Epidermal melanocyte (primary cell): ENCODE results near the gene DOCK4.
"Not testable (repeated sequence)": the region's sequence is repeated elsewhere in the genome, so short reads cannot be mapped to it uniquely, and the experiment has no call there.

ENCODE experiments used
- DNase-seq: peaks from one replicate; pipeline ENCODE4 v3.0.0; 2011; ENCODE audit warnings: low spot score; ENCODE audit not compliant: insufficient read length

Gene DOCK4

DNA sequence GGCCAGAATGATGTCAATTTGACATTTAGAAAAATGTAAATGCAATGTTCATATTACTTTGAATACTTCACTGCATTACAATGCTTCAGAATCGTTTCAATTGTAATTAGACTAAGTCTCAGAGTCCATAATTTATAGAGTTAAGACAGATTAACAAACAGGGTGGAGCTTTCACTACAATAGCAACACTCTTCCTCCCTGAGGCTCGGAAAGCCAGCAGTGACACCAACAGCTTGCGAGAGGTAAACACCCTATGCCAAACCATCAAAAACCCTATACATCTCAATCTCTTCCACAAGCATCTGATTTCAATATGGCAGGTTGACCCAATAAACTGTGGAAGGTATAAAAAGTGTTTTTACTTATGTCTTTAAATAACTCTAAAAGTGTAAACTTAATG is 72.2 kb downstream of the DOCK4 start:
- DNase-seq: no peak

- no peak for DNase-seq
Measured at GRCh38 chr7:112133328-112133727, 72.9 kb downstream of the DOCK4 start.

- no peak for DNase-seq
Measured at GRCh38 chr7:112132051-112132694, 74.0 kb downstream of the DOCK4 start.

- DNase-seq: no peak
Measured at GRCh38 chr7:112130729-112131410, 75.3 kb downstream of the DOCK4 start.

DNA sequence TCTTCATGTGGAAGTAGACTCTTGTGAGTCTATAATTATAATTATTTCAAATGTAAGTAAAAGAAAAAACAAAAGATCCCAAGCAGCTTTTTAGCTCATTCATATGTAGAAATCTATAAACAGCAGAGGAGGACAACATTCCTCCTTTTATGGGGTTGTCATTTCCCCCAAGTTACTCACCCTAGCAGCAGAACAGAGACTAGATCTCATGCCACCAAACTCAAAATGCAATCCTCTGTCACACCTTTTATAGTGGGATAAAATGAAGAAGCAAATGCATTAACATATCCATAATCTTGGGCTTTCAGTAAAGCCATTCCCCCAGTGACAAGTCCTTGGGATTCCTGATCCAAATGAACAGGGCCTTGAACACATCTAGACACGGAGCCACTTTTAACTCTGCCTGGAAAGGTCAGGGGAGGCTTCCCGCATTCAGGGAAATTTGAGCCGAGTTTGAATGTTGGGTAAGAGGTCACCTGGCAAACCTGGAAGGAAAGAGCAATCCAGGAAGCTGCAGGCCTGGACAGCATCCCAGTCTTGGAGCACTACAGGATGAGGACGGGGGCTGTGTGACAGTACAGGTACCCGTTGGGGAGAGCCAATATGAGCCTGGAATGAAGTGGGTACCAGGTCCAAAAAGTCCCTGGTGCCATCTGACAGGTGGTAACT is 76.4 kb downstream of the DOCK4 start:
- DNase-seq: no peak

- not testable (repeated sequence) for DNase-seq
Measured at GRCh38 chr7:112128461-112129425, 77.5 kb downstream of the DOCK4 start.

DNA sequence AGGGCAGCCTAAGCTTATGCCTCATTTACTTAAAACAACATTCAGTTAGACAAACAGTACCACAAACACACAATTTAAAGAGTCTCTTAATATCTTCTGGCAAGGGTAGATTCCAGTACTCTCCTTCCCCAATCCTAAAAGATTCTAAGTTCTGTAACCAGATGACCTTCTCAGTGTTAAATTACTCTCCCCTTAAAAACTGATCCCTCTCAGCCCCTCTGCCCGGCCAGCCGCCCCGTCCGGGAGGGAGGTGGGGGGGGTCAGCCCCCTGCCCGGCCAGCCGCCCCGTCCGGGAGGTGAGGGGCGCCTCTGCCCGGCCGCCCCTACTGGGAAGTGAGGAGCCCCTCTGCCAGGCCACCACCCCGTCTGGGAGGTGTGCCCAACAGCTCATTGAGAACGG is 78.2 kb downstream of the DOCK4 start:
- not testable (repeated sequence) for DNase-seq

GRCh38 chr7:112125250-112125649 is 80.9 kb downstream of the DOCK4 start:
- no peak for DNase-seq

GRCh38 chr7:112124061-112124766 is 82.0 kb downstream of the DOCK4 start:
- DNase-seq: no peak

DNA sequence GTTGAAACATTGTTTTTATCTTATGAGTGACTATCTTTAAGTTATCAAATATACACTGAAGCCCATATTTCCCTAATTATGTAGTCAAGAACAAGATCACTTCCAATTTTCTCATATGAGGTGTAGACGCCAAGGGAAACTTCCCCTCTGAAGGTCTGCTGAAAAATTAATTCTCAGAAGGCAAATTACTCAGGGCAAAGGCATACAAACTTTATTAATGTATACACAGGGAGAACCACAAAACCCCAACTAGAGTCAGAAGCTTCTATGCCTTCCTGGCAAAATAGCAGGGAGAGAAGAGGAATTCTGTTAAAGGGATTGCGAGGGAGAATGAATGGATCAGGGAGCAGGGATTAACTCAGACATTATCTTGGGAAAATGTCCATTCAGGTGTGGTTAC is 83.4 kb downstream of the DOCK4 start:
- DNase-seq: no peak

DNA sequence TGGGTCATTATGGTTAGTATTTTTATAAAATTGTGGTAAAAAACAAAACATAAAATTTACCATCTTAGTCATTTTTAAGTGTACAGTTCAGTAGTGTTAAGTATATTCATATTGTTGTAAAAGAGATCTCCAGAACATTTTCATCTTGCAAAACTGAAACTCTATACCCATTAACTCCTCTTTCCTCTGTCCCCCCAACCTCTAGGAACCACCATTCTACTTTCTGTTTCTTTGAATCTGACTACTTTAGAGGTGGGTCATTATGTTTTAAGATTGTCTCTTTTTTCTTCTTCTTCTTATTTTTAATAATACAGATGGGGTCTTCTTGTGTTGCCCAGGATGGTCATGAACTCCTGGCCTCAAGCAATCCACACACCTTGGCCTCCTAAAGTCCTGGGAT is 84.1 kb downstream of the DOCK4 start:
- no peak for DNase-seq

GRCh38 chr7:112121318-112121717 is 84.9 kb downstream of the DOCK4 start:
- DNase-seq: no peak

DNA sequence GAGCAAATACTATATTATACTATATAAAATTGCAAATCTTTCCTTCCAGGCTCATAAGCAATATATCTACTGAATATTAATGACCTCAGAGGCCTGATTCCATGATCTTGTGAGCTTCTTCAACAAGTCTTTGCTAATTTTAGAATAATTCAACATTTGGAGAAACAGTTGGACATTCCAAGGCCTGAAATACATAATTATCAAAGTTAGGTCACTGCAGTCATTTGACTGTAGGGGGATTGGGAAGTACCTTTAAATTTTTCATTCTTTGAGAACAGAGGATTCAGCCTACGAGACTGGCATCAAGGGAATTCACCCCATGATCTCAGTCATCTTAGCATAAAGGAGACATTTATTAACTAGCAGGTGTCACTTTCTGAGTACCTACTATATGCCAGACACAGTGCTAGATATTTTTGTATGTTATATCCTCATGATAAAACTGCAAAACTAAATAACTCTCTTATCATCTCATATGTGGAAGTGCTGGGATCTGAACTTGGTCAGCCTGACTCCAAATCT is 85.4 kb downstream of the DOCK4 start:
- DNase-seq: no peak

DNA sequence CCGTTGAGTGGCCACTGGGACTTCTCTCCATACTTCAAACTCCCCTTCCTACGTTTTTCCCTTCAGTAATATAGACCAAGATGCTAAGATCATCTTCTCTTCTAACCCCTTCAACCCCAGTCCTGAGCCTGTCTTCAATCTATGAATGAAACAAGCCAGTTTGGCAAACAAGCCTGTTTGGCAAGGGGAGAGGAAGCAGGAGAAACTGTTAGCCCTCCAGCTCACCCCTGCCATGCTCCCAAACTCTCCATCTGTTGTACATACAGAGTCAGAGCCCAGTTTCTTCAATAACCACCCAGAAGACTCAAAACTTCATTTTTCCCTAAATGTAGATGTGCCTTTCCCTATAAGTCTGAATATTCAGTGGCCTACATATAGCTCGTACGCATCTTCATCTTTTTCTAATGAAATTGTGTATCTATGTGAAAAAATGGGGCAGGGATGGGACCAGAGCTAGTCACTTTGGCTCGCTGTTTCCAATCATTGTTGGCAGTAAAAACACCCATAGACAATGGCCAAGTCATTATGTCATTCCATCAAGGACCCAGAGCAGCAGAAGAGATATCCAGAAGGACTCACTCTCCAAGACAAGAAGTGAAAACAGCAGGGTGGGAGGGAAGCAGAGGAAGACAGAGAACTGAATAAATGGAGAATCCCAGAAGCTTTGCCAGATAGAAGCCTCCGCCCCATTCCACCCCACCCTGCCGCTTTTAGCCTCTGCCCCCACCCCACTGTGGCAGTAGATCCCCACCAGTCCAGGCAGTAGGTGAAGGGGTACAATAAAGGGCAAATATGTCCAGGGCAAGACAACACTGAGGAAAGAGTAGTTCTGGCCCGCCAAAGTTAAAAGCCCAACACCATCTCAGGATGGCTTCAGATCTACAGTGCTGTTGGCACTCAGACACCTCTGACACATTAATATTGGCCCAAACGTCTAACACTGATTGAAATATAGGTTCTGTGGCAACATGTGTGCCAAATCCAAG is 87.3 kb downstream of the DOCK4 start:
- no peak for DNase-seq

DNA sequence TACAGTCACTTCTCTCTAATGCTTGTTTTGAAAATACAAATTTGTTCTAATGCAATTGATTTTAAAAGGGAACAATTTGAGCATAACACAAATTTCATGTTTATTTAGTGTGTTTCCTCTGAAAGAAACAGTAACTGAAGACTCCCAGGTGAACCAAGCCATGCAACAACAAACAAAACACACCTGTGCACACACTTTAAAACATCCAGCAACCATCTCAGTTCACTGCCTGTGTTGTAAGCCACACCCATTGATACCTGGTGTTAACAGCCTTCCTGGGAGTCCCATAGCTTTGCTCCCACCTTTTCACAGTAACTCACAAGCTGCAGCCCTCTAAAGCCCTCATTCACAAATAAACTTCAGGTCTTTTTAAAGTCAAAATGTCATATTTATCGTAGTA is 89.3 kb downstream of the DOCK4 start:
- DNase-seq: no peak

GRCh38 chr7:112116358-112116757 is 89.8 kb downstream of the DOCK4 start:
- no peak for DNase-seq

DNA sequence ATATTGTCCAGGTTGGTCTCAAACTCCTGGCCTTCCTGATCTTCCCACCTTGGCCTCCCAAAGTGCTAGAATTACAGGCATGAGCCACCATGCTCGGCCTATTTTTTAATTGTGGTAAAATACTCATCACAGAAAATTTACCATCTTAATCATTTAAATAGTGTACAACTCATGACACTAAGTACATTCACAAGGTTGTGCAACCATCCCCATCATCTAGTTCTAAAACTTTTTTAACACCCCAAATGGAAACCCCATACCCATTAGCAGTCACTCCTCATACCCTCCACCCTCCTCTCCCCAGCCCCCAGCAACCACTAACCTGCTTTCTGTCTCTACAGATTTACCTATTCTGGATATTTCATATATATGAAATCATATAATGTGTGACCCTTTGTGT is 90.3 kb downstream of the DOCK4 start:
- DNase-seq: no peak

DNA sequence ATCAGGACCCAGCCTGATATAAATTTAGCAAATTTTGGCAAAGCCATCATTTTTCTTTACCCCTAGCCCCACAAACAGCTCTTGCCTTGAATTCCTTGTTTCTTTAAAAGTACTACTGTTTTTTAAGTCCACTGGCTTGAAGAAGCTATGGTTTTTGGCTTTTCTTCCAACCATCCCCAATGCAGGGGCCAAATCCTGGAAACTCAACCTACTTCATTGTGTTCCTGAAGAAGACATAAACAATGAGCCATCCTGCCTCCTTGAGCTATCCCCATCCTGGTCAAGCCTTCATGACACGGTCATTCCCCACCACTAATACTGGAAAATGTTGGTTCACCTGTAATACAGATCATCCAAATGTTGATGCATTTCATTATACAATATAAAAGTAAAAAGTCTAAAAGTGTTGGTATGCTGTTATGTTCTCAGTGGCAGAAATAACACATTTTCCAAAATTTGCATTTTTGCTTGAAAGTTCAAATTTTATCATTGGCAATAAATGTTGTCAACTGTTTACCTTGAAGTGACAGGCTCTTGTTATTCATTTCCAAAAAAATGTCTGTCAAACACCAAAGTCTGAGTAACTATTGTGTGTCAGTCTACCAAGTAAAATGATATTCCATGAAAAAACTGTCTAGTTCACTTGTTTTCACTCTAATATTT is 92.2 kb downstream of the DOCK4 start:
- no peak for DNase-seq

DNA sequence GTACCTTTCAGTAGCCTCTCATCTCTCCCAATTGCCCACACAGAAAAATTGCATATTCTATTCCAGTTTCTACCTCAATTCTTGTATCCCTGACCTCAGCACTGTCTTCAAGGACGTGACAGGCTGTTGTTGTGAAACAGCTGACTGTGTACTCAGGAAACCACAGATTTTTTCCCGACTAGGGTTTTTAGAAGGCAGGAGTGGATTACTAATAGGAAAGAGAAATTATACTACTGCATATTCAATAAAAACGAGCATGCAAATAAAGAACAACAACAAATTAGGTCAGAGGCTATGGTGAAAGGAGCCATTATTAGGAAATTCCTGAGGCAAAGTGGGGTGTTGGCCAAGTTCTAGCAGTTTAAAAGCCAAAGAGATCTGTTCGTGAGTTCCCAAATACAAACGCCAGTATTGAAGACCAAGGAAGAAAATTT is 93.4 kb downstream of the DOCK4 start:
- DNase-seq: peak; percentile 85
